LNCAP (cell line): ENCODE results near the gene FAM124A.

Source experiments
- TF ChIP-seq, protein P1 (sequence below): fragments of 450-650 bp; IDR thresholded peaks from 2 replicates; pipeline ENCODE4 v1.5.1; 2017; ENCODE audit warnings: mild to moderate bottlenecking

The FAM124A gene

DNA sequence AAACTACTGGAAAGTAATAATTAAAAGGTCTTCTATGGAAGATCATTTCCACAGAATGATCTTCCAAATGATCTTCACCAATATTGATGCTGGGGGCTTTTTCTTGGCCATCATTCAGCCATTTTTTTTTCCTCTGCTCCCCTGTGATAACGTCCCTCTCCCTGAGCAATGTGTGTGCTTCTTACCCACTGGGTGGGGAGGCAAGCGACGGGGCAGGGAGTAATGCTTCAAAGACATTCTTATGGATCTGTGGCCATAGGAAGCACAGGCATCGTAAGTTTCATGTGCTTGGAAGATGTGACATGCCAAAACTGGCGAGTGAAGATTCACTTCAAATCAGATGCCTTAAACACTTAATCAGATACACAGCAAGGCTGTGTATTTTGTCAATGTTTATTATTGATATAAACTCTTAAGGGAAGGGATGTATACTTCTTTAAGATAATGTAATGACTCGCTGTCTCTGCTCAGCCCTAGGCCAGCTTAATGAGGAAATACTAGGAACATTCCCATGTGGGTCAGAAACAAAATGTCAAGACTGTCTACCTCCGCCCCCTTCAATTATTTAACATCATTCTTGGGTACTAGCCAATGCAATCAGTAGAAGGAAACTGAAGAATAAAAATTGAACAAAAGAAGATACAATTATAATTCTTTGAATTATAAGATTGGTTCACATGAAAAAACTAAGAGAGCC, 83.2 kb downstream of the FAM124A start:
- TF ChIP-seq, protein P1, sequence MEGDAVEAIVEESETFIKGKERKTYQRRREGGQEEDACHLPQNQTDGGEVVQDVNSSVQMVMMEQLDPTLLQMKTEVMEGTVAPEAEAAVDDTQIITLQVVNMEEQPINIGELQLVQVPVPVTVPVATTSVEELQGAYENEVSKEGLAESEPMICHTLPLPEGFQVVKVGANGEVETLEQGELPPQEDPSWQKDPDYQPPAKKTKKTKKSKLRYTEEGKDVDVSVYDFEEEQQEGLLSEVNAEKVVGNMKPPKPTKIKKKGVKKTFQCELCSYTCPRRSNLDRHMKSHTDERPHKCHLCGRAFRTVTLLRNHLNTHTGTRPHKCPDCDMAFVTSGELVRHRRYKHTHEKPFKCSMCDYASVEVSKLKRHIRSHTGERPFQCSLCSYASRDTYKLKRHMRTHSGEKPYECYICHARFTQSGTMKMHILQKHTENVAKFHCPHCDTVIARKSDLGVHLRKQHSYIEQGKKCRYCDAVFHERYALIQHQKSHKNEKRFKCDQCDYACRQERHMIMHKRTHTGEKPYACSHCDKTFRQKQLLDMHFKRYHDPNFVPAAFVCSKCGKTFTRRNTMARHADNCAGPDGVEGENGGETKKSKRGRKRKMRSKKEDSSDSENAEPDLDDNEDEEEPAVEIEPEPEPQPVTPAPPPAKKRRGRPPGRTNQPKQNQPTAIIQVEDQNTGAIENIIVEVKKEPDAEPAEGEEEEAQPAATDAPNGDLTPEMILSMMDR: no peak

DNA sequence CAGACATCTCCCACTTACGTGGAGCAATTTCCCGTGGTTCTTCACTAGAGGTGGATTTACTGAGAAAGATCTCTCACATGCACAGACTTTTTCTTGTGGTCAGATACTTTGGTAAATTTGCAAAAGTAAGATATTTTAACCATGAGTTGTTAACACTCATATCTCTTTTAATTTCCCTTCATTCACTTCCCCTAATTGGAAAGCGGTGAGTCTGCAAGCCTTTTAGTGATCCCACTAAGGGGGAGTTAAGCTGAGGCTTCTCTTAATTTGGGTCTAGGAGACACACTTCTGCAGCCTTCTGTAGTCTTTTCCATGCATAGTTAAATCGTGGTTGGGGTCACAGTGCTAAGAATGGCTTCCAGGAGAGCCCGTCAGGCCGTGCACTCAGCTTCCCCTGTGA, 86.6 kb downstream of the FAM124A start:
- TF ChIP-seq, protein P1: no peak

DNA sequence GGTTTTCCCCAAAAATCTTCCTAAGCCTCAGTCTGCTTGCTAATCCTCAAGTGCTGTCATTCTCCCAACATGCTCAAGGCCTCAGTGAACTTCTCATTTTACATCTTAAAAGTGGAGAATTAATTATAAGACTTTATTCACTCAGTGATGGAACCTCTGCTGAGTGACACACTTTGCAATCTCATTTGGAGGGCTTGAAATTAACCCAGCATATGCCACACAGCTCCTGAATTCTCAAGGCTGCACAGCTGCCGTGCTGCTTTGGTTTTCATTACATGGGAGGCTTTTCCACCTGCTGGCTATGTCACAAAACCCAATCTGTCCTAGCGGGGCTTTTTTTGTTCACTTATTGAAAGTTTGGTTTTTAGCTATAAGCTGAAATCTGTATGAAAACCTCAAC, 89.0 kb downstream of the FAM124A start:
- TF ChIP-seq, protein P1: no peak

DNA sequence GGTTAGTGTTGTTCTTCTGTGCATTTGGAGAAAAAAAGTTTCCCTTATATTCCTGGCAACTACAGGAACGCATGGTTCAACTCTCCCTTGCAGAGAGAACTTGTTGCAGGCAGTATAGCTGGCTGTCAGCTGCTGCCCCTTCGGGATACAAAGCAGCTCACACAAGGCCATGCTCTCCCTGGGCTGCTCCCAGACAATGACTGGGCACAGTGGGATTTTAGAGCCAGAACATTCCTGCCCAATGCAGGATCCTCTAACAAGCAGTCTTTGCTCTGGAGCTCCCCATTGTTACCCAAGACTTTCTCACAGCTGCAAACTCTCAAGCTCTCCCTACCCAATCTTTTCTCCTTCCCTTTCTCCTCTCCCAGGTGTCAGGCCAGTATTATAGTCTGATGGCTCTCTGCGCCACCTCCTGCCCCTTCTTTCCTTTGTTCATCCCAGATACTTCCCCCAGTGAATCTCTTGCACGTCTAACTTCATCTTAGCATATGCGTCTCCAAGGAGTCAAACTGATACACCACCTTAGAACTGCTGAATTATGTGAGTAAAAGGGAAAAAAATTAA, 89.8 kb downstream of the FAM124A start:
- TF ChIP-seq, protein P1: no peak

DNA sequence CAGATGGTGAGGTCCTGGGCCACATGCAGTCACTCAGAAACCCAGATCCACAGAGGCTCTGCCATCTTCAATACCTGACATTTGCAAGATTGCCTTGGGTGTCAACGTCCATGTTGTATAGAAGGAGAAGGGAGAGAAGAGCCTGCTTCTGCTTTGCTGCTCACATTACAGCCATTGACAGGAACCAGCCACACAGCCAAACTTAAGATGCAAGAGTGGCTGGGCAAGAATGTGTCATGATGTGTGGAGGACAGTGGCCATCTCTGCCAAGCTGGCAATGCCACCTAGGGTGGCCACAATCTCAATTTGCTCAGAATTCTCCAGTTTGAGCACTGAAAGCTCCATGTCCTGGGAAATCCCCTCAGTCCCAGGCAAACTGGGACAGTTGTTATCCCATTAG, 91.4 kb downstream of the FAM124A start:
- TF ChIP-seq, protein P1: no peak

DNA sequence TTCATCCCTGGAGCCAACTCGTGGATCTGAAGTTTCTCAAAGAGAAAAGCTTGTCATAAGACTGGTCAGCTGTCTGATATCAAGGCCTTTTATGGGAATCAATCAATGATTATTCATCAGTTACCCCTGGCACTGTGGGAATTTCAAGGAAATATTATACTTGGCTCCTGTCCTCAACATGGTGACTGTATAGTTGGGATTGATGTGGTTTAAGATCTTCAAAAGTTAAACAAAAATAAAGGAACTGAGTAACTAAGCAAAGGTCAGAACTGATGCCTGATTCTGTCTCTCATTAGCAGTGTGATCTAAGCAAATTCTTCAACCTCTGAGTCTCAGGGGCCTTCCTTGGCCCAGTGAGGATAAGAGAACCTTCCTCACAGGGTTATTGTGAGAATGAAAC, 95.1 kb downstream of the FAM124A start:
- TF ChIP-seq, protein P1: no peak

DNA sequence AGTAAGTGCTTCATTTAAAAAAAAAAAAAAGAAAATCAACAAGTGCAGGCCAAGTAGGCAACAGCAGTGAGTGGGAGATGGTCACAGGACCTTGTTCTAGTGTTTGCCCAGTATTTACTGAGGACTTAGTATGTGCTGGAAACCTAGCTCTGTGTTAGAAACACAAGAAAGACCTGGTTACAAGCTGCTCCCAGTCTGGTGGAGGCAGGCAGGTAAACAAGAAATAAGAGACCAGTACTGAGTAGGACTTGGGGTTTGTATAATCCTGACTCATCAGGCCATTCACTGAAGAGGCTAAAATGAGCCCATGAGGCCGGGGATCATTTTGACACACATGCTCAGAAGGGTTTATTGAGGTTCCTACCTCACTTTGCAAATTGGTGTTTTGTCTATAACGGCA, 95.8 kb downstream of the FAM124A start:
- TF ChIP-seq, protein P1: no peak
